ENCODE results near the gene PSMD8.

GRCh38 chr19:38402967-38403674 lies 28.8 kb downstream of the PSMD8 start, which contains the start of gene FAM98C:
- TF ChIP-seq POLR2A (IDR thresholded peaks at IDR 0.05; ENCODE audit: low read depth, low read length) = peak; percentile 43; the same call in 1 of the 2 replicates
- no peak for TF ChIP-seq POLR2AphosphoS5 (IDR thresholded peaks at IDR 0.05; ENCODE audit: low read depth, low read length)
- no peak for TF ChIP-seq TAF1 (IDR thresholded peaks at IDR 0.05; ENCODE audit: borderline replicate concordance, low read depth, low read length)

All from GM12892 (cell line).